ENCODE measurements around the gene MAP4K3.

- no peak for TF ChIP-seq CTCF (IDR thresholded peaks at IDR 0.05)
- no peak for TF ChIP-seq POLR2A (IDR thresholded peaks at IDR 0.05)
- no peak for TF ChIP-seq POLR2AphosphoS5 (IDR thresholded peaks at IDR 0.05)
Measured at GRCh38 chr2:39218391-39218790, 218.7 kb downstream of the MAP4K3 start.
